ENCODE data around the gene ABCA4. TPM values are rescaled to one million over a fixed set of nuclear protein-coding genes. Genes with fewer than 3 reads are reported as not detected.
"Not testable (repeated sequence)": the region's sequence is repeated elsewhere in the genome, so short reads cannot be mapped to it uniquely, and the experiment has no call there.

The ABCA4 gene
- total and polyA plus RNA-seq, 2 of the 8 experiments (the other 6 are each of a cell fraction or from before 2014, with no cell fraction given): 0.06 TPM; not detected in 1

GRCh38 chr1:94163249-94163648 is 42.3 kb upstream of the ABCA4 start:
- H3K4ac ChIP-seq (replicated peaks; ENCODE audit: insufficient read length, low read depth, low read length); H3K79me1 ChIP-seq (ENCODE audit: low read depth, low read length); H4K20me1 ChIP-seq (replicated peaks in 1 of 2; ENCODE audit: control insufficient read depth in 1 of 2, insufficient read depth in 2 of 2, low read length in 2 of 2); DNase-seq (ENCODE audit: low read depth in 1 of 2, low spot score in 2 of 2); H3K23ac ChIP-seq (ENCODE audit: insufficient read length); H2AK5ac ChIP-seq (ENCODE audit: low read depth, low read length); H3K36me3 ChIP-seq (ENCODE audit: control insufficient read depth in 2 of 4, insufficient read depth in 4 of 4, low read length in 3 of 4); H3K14ac ChIP-seq (ENCODE audit: insufficient read length); H4K8ac ChIP-seq (ENCODE audit: extremely low read depth, insufficient read depth, low read length); H3K79me2 ChIP-seq (ENCODE audit: control insufficient read depth in 1 of 2, insufficient read depth in 2 of 2, low read length in 2 of 2); H3K23me2 ChIP-seq (ENCODE audit: low read depth, low read length); H3K18ac ChIP-seq (ENCODE audit: extremely low read depth, low read length); H3K27me3 ChIP-seq (replicated peaks in 1 of 4; ENCODE audit: control insufficient read depth in 3 of 4, extremely low read depth in 1 of 4, insufficient read depth in 3 of 4, low read length in 3 of 4); FAIRE-seq; H2BK15ac ChIP-seq (ENCODE audit: low read length); H3K4me1 ChIP-seq (replicated peaks in 1 of 4; ENCODE audit: control insufficient read depth in 3 of 4, insufficient read depth in 4 of 4, low read length in 3 of 4); H4K91ac ChIP-seq (replicated peaks; ENCODE audit: insufficient read length, low read length); H2AFZ ChIP-seq (ENCODE audit: low read length); H3K9ac ChIP-seq (replicated peaks in 1 of 4; ENCODE audit: extremely low read depth in 1 of 4, low read depth in 3 of 4, low read length in 3 of 4); H4K5ac ChIP-seq (ENCODE audit: insufficient read length, low read depth, low read length); H2BK5ac ChIP-seq (ENCODE audit: low read depth, low read length); H3K9me3 ChIP-seq (ENCODE audit: insufficient read depth in 2 of 2, low read depth in 1 of 2, low read length in 1 of 2); H2BK120ac ChIP-seq (replicated peaks; ENCODE audit: low read depth, low read length); H2BK20ac ChIP-seq (ENCODE audit: low read length); H3K27ac ChIP-seq (ENCODE audit: low read depth, low read length); H3K4me3 ChIP-seq (ENCODE audit: extremely low read depth in 1 of 4, insufficient read depth in 2 of 4, low read depth in 3 of 4, low read length in 4 of 4); H2BK12ac ChIP-seq (ENCODE audit: low read depth, low read length); H3K56ac ChIP-seq (replicated peaks; ENCODE audit: insufficient read length, low read depth, low read length); H3K4me2 ChIP-seq (ENCODE audit: insufficient read depth in 1 of 2, low read depth in 2 of 2, low read length in 2 of 2); POLR2A ChIA-PET (ENCODE audit: partially characterized antibody): not testable (repeated sequence)
- 95% methylated on average over 5 of the region's 5 CpGs; no CpG with 5 or more reads in 1 of the 2 experiments for WGBS, 2 experiments (ENCODE audit: extremely low coverage in 1 of 2, insufficient coverage in 1 of 2, insufficient read length in 1 of 2, insufficient replicate concordance in 2 of 2, low coverage in 1 of 2, low lambda C conversion rate in 2 of 2, missing lambda C conversion rate in 1 of 2)
- CTCF ChIA-PET (ENCODE audit: partially characterized antibody): interaction anchor here (1.7 kb wide), 1 partner anchor 100 kb away, joined by 5 read pairs; no protein-coding TSS in a partner anchor
